C4-2B (cell line): ENCODE data around the gene EPHB2.

Experiments used
- H3K27ac ChIP-seq: fragments of 450-650 bp; 2 replicates; pipeline ENCODE4 v1.5.1; 2017
- ZFX ChIP-seq: fragments of 450-650 bp; IDR thresholded peaks from 2 replicates; pipeline ENCODE4 v1.6.1; 2017
- TF ChIP-seq, protein P1 (sequence below): fragments of 450-650 bp; conservative IDR thresholded peaks from 2 replicates; pipeline ENCODE4 v1.5.1; 2017; ENCODE audit warnings: mild to moderate bottlenecking

The EPHB2 gene

DNA sequence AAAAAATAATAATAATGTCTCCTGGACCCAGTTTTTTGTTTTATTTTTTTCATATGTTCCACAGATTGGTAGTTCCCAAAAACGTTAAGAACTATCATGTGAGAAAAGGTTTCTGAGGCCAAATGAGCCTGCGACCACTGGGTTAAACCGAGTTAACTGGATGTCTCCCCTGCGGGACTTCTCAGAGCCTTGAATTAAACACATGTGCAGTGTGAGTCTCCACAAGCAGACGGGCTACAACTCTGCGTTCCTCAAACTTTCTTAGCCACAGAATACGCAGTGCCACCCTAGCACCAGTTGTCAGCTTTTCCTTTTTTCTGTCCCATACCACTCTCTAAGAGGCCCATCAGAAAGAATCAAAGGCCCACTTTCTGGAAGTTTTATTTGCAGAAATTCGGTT, 164.1 kb downstream of the EPHB2 start:
- TF ChIP-seq, protein P1, sequence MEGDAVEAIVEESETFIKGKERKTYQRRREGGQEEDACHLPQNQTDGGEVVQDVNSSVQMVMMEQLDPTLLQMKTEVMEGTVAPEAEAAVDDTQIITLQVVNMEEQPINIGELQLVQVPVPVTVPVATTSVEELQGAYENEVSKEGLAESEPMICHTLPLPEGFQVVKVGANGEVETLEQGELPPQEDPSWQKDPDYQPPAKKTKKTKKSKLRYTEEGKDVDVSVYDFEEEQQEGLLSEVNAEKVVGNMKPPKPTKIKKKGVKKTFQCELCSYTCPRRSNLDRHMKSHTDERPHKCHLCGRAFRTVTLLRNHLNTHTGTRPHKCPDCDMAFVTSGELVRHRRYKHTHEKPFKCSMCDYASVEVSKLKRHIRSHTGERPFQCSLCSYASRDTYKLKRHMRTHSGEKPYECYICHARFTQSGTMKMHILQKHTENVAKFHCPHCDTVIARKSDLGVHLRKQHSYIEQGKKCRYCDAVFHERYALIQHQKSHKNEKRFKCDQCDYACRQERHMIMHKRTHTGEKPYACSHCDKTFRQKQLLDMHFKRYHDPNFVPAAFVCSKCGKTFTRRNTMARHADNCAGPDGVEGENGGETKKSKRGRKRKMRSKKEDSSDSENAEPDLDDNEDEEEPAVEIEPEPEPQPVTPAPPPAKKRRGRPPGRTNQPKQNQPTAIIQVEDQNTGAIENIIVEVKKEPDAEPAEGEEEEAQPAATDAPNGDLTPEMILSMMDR: no peak
- TF ChIP-seq ZFX: no peak
- no peak overlapping the region for H3K27ac ChIP-seq

DNA sequence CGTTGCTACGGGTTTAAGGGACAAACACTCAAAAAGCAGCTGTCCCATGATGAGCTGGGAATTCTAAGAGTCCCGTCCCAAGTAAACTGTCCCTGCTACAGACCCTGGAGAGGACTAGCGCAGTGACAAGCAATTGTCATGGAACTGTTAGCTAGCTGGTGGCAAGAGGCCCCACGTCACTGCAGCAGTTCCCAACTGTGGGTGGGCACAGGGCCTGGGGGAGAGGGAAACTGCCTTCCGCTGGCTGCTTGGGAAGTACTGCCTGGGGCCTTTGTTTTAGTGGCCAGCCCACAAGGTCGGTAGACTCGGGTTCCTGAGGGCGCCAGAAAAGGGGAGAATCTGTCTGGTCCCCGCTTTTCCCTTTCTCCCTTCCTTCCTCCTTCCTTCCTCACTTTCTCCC, 164.6 kb downstream of the EPHB2 start:
- no peak overlapping the region for H3K27ac ChIP-seq
- TF ChIP-seq, protein P1: no peak
- TF ChIP-seq ZFX: no peak

DNA sequence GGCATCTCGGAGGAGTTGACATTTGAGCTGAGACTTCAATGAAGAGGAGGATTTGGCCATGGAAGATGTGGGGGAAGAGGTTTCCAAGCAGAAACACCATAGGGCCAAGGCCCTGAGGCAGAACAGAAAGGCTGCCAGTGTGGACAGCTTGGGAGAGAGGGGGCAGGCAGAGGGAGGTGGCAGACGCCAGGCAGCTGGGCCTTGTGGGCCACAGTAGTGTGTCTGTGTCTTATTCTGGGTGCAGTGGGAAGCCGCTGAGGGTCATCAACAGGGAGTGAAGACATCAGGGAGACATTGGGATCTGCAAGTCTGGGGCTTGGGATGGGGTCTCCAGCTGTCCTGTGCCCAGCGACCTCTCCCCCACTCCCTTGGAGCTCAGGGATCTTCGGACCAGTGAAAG, 165.2 kb downstream of the EPHB2 start:
- H3K27ac ChIP-seq: no peak overlapping the region

DNA sequence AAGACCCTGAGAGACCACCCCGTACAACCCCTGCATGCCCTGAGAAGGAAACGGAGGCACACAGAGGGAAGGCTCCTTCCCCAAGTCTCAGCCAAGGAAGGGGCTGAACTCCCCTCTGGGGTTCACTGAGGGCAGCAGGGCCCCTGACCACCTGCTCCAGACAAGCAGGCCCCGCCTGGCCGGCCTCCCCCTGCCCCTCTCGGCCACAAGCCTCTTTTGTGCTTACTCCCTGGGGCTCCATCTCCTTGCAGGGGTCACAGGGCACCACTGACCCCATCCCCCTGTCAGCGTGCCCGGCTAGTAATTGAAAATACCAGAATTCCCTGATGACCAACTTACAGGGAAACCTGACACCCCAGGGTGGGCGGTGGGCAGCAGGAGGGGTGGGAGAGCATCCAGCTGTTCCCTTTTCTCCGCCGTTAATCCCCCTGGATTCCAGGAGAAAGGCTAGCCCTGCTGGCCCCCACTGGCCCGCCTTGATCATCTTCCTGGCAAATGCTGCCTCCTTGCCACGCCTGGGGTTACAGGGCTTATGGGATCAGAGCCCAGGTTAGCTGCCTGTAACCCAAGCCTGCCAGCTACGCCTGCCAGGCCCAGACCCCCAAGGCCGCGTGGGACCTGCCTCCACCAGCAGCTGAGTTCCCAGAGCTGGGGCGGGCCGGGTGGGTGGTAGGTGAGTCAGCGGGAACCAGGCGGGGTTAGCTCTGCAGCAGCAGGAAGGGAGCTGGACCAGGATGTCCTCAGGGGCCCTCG, 165.9 kb downstream of the EPHB2 start:
- TF ChIP-seq, protein P1: no peak
- TF ChIP-seq ZFX: no peak
- H3K27ac ChIP-seq: no peak overlapping the region

More for the DNA sequence above, 165.2 kb downstream of the EPHB2 start:
- no peak for TF ChIP-seq ZFX
- TF ChIP-seq, protein P1: no peak

DNA sequence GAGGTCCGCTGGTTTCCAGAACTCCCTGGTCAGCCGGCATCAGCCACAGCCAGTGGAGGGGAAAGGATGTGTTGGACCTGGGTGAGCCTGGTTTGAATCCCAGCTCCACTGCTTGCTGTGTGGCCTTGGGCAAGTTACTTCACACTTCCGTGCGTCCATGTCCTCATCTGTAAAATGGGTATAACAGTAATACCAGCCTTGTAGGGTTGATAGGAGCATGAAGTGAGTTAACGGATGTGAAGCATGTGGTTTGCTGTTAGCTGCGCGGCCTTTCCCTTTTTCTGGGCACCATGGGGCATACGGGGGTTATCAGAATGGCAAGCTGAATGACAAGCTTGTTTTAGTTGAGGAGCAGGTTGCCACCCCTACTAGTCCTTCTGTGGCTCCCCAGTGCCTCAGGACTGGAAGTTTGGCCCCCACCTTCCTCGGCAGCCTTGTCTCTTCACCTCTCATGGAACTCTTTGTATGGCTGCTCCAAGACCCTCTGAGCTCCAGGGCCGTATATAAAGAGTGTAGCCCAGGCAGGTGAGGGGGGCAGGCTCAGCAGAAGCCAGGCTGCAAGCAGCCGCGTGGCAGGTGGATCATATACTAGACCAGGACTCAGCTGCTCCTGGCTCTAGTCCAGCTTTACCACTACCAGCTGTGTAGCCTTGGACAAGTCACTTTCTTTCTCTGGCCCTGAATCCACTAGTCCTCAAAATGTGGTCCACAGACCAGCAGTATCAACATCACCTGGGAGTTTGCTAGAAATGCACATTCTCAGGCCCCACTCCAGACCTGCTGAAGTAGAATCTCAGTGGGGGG, 166.7 kb downstream of the EPHB2 start:
- TF ChIP-seq, protein P1: no peak
- TF ChIP-seq ZFX: no peak
- no peak overlapping the region for H3K27ac ChIP-seq

DNA sequence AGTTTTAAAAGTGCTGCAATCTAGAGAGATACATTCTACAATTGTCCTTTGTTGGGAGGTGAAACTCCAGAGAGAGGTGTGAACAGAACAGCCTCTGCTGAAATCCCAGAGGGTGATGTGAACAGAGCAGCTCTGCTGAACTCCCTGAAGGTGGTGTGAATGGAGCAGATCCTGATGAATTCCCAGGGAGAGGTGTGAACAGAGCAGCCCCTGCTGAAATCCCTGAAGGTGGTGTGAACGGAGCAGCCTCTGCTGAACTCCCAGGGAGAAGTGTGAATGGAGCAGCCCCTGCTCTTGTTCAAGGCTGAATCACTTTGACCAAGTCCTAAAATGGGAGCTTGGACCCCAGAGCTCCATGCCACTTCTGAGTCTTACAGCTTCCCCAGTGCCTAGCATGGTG, 167.3 kb downstream of the EPHB2 start:
- no peak for TF ChIP-seq ZFX
- TF ChIP-seq, protein P1: no peak
- H3K27ac ChIP-seq: no peak overlapping the region

DNA sequence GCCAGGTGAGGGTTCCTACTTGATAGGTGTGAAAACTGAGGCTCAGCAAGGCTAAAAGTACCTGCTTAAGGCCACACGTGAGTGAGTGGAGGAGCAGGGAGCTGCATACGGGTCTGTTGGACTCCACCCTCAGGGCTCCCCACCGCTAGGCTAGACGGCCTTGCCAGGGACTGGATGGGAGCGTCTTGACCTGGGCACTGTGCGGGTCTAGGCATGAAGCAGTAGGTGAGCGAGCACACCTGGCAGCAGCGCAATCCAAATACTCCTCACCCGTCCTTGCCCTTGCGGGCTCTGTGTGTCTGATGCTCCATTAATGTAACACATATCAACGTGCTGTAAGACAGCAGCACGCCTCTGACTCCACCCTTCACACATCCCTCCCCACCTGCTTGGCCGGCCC, 168.0 kb downstream of the EPHB2 start:
- TF ChIP-seq ZFX: no peak
- TF ChIP-seq, protein P1: no peak
- H3K27ac ChIP-seq: no peak overlapping the region
